Measurements from ENCODE around the gene ZFYVE28. TPM values are rescaled to one million over a fixed set of nuclear protein-coding genes. Genes with fewer than 3 reads are reported as not detected.

The ZFYVE28 gene
- total RNA-seq, 1 donor from 2014 or later: 1.3 TPM

GRCh38 chr4:2357821-2358745, 60.4 kb downstream of the ZFYVE28 start:
- FAIRE-seq (peak; percentile 81), DNase-seq (ENCODE audit: low read depth) (no peak)

GRCh38 chr4:2356123-2357069, 62.0 kb downstream of the ZFYVE28 start:
- DNase-seq (ENCODE audit: low read depth): no peak
- Histone ChIP-seq H3K27me3 (ENCODE audit: control insufficient read depth, insufficient read depth, low read length) (peaks cover 3% of the 10 kb centered on the region), H3K4me3 (ENCODE audit: low read depth, low read length) (no peak overlapping the region), H3K36me3 (ENCODE audit: control insufficient read depth, insufficient read depth, low read length) (no peaks in the 10 kb centered on the region)
- TF ChIP-seq CTCF (IDR thresholded peaks at IDR 0.05; ENCODE audit: insufficient read depth, low read length, severe bottlenecking): no peak
- FAIRE-seq: no peak

More at GRCh38 chr4:2357821-2358745, 60.4 kb downstream of the ZFYVE28 start:
- H3K36me3 ChIP-seq (ENCODE audit: control insufficient read depth, insufficient read depth, low read length): no peaks in the 10 kb centered on the region
- H3K4me3 ChIP-seq (ENCODE audit: low read depth, low read length): no peak overlapping the region
- H3K27me3 ChIP-seq (ENCODE audit: control insufficient read depth, insufficient read depth, low read length): peaks cover 3% of the 10 kb centered on the region
- no peak for TF ChIP-seq CTCF (IDR thresholded peaks at IDR 0.05; ENCODE audit: insufficient read depth, low read length, severe bottlenecking)

- no peak overlapping the region for H3K4me3 ChIP-seq (ENCODE audit: low read depth, low read length)
- FAIRE-seq (no peak), DNase-seq (ENCODE audit: low read depth) (no peak)
- H3K27me3 ChIP-seq (ENCODE audit: control insufficient read depth, insufficient read depth, low read length): peaks cover 3% of the 10 kb centered on the region
- no peak for TF ChIP-seq CTCF (IDR thresholded peaks at IDR 0.05; ENCODE audit: insufficient read depth, low read length, severe bottlenecking)
- H3K36me3 ChIP-seq (ENCODE audit: control insufficient read depth, insufficient read depth, low read length): no peaks in the 10 kb centered on the region
Measured at GRCh38 chr4:2354760-2355159, 63.7 kb downstream of the ZFYVE28 start.

- no peaks in the 10 kb centered on the region for H3K36me3 ChIP-seq (ENCODE audit: control insufficient read depth, insufficient read depth, low read length)
- FAIRE-seq: no peak
- H3K27me3 ChIP-seq (ENCODE audit: control insufficient read depth, insufficient read depth, low read length): peaks cover 3% of the 10 kb centered on the region
- no peak for DNase-seq (ENCODE audit: low read depth)
- peak; percentile 8 for TF ChIP-seq CTCF (IDR thresholded peaks at IDR 0.05; ENCODE audit: insufficient read depth, low read length, severe bottlenecking)
- no peak overlapping the region for H3K4me3 ChIP-seq (ENCODE audit: low read depth, low read length)
Measured at GRCh38 chr4:2354118-2354517, 64.3 kb downstream of the ZFYVE28 start.

- Histone ChIP-seq H3K4me3 (ENCODE audit: low read depth, low read length) (no peak overlapping the region), H3K36me3 (ENCODE audit: control insufficient read depth, insufficient read depth, low read length) (no peaks in the 10 kb centered on the region), H3K27me3 (ENCODE audit: control insufficient read depth, insufficient read depth, low read length) (peaks cover 3% of the 10 kb centered on the region)
- FAIRE-seq (no peak), DNase-seq (ENCODE audit: low read depth) (no peak)
- no peak for TF ChIP-seq CTCF (IDR thresholded peaks at IDR 0.05; ENCODE audit: insufficient read depth, low read length, severe bottlenecking)
Measured at GRCh38 chr4:2353222-2354107, 65.0 kb downstream of the ZFYVE28 start.
